ENCODE measurements around the gene DMXL2. TPM values are rescaled to one million over a fixed set of nuclear protein-coding genes. Genes with fewer than 3 reads are reported as not detected.

DMXL2 gene, protein sequence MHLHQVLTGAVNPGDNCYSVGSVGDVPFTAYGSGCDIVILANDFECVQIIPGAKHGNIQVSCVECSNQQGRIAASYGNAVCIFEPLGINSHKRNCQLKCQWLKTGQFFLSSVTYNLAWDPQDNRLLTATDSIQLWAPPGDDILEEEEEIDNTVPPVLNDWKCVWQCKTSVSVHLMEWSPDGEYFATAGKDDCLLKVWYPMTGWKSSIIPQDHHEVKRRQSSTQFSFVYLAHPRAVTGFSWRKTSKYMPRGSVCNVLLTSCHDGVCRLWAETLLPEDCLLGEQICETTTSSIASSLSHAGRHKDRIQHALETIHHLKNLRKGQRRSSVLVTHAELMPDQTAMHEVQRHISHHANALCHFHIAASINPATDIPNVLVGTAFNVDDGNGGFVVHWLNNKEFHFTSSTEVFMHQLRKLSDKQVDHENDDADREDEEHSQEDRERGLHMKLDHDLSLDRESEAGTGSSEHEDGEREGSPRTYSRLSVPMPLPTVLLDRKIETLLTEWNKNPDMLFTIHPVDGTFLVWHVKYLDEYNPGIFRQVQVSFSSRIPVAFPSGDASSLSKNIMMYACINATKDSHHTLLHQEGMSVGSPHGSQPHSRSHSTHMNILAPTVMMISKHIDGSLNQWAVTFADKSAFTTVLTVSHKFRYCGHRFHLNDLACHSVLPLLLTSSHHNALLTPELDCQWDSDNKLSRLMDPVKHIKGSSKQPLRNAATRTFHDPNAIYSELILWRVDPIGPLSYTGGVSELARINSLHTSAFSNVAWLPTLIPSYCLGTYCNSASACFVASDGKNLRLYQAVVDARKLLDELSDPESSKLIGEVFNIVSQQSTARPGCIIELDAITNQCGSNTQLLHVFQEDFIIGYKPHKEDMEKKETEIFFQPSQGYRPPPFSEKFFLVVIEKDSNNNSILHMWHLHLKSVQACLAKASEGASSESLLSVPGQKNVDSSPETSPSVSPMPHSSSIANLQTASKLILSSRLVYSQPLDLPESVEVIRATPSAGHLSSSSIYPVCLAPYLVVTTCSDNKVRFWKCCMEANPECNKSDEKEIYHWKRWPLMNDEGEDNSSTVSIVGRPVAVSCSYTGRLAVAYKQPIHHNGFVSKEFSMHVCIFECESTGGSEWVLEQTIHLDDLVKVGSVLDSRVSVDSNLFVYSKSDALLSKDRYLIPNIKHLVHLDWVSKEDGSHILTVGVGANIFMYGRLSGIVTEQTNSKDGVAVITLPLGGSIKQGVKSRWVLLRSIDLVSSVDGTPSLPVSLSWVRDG (N-terminal part only)
- 18.9 TPM for total RNA-seq
- polyA plus RNA-seq = 34.8 TPM
- long read RNA-seq, donor 1 = 0 reads
- long read RNA-seq, donor 2 = 0 reads
- long read RNA-seq, donor 3, partial matches to known transcripts = 0 of 2 reads
- long read RNA-seq, donor 3, other reads (novel, unspliced or antisense) = 0 of 2 reads
- long read RNA-seq, donor 4 = 0 reads
- long read RNA-seq, donor 5 = 0 reads
- long read RNA-seq, donor 6, partial matches to known transcripts = 5 of 5 reads
- long read RNA-seq, donor 6, other reads (novel, unspliced or antisense) = 0 of 5 reads
- long read RNA-seq, donor 7 = 0 reads
- long read RNA-seq, donor 8 = 0 reads
- long read RNA-seq, donor 9 = 0 reads
- long read RNA-seq, donor 10 = 0 reads

DNA sequence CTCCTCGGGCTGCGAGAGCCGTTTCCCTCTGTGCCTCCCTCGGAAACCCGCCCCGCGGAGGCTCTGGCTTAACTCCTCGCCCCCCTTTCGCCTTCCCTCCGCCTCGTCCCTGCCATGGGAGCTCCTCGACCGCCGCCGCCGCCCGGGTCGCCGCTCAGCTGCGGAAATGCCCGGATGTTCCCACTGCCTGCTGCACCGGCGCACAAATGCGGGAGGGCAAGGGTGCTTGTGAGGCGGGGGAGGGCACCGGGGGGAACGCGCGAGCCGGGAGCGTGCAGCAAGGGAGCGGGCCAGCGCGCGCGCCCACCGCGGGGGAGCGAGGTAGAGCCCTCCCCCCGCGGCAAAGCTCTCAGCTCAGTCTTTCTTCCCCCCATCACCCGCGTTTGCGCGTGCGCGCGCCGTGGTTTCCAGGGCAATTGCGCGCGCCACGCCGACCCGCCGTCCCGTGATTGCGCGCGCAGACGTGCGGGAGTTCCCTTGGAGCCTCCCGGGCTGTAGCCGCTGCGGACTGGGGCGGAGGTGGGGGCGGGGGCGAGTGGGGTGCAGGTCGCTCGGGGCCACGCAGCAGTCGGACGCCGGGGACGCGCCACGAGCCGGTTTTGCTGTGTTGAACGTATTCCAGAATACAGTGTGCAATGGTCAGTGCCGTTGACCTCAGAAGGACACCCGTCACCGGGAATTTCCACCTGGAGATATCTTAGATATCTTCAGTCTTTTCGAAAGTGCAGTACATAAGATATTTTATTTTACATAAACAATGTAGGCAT is at the start of gene DMXL2:
DMXL2 (minus strand) TSS at position 168 of the 767 bp plus-strand sequence. CDS start 226 bp downstream, outside the sequence.
- Histone ChIP-seq H3K27me3 (ENCODE audit: control insufficient read depth in 2 of 2, insufficient read depth in 1 of 2, low read length in 1 of 2) (no peaks in the 10 kb centered on the region), H3K4me1 (ENCODE audit: control insufficient read depth in 2 of 2, insufficient read depth in 2 of 2, low read length in 2 of 2) (peaks cover 3 to 8% of the 10 kb centered on the region in 2 donors), H3K4me3 (ENCODE audit: low read length in 2 of 2) (peak within 1 kb of the TSS; percentile 81 to 89), H3K27ac (ENCODE audit: low read depth in 1 of 2, low read length in 1 of 2) (peak within 1 kb of the TSS; percentile 77 to 78), H3K36me3 (ENCODE audit: control insufficient read depth in 2 of 2, insufficient read depth in 2 of 2, low read length in 1 of 2) (no peaks in the 10 kb centered on the region), H3K9me3 (ENCODE audit: control insufficient read depth in 2 of 2, insufficient read depth in 1 of 2, low read length in 1 of 2) (no peaks in the 10 kb centered on the region)
- DNase-seq (ENCODE audit: low read depth in 6 of 9, low spot score in 9 of 9) = peak; percentile 58 to 89 (median 75)
- under 1% methylated on average over 83 of the region's 83 CpGs for WGBS

DNA sequence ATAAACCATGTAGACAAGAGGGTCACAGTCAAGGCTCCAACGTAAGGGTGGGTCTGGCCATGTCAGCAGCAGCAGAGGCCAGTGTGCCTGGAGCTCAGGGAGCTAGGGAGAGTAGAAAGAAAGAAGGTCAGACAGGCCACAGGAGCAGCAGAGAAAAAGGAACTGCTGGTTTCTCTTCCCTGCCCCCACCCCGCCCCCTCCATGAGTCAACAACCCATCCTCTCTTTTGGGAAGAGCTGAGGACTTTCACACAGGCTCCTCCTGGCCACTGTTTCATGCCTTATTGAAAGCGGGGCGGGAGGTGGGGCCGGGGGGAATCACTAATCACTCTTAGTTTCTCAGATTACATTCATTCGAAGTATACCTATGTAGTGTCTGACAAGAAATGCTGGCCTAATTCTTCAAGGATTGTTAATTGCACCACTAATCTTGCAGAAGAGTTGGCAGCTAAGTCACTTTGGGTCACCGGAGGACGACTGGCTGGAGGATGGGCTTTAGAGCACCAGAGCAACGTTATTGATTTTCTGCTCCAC is 49.6 kb upstream of the DMXL2 start:
- H3K4me3 ChIP-seq (ENCODE audit: low read length in 2 of 2) = no peak overlapping the region
- no peaks in the 10 kb centered on the region for H3K27me3 ChIP-seq (ENCODE audit: control insufficient read depth in 2 of 2, insufficient read depth in 1 of 2, low read length in 1 of 2)
- no peaks in the 10 kb centered on the region for H3K9me3 ChIP-seq (ENCODE audit: control insufficient read depth in 2 of 2, insufficient read depth in 1 of 2, low read length in 1 of 2)
- H3K36me3 ChIP-seq (ENCODE audit: control insufficient read depth in 2 of 2, insufficient read depth in 2 of 2, low read length in 1 of 2) = no peaks in the 10 kb centered on the region
- H3K4me1 ChIP-seq (ENCODE audit: control insufficient read depth in 2 of 2, insufficient read depth in 2 of 2, low read length in 2 of 2) = no peaks in the 10 kb centered on the region
- no peak for DNase-seq (ENCODE audit: low read depth in 6 of 9, low spot score in 9 of 9)
- WGBS = 65% methylated on average over 9 of the region's 9 CpGs
- no peak overlapping the region for H3K27ac ChIP-seq (ENCODE audit: low read depth in 1 of 2, low read length in 1 of 2)

- Histone ChIP-seq H3K27me3 (ENCODE audit: control insufficient read depth in 2 of 2, insufficient read depth in 1 of 2, low read length in 1 of 2) (no peaks in the 10 kb centered on the region), H3K27ac (ENCODE audit: low read depth in 1 of 2, low read length in 1 of 2) (no peak overlapping the region), H3K36me3 (ENCODE audit: control insufficient read depth in 2 of 2, insufficient read depth in 2 of 2, low read length in 1 of 2) (no peaks in the 10 kb centered on the region), H3K4me1 (ENCODE audit: control insufficient read depth in 2 of 2, insufficient read depth in 2 of 2, low read length in 2 of 2) (no peaks in the 10 kb centered on the region), H3K4me3 (ENCODE audit: low read length in 2 of 2) (no peak overlapping the region), H3K9me3 (ENCODE audit: control insufficient read depth in 2 of 2, insufficient read depth in 1 of 2, low read length in 1 of 2) (no peaks in the 10 kb centered on the region)
- WGBS = 98% methylated on average over 2 of the region's 2 CpGs
- DNase-seq (ENCODE audit: low read depth in 6 of 9, low spot score in 9 of 9) = no peak
Observed at GRCh38 chr15:51669381-51669780, 46.8 kb upstream of the DMXL2 start.

DNA sequence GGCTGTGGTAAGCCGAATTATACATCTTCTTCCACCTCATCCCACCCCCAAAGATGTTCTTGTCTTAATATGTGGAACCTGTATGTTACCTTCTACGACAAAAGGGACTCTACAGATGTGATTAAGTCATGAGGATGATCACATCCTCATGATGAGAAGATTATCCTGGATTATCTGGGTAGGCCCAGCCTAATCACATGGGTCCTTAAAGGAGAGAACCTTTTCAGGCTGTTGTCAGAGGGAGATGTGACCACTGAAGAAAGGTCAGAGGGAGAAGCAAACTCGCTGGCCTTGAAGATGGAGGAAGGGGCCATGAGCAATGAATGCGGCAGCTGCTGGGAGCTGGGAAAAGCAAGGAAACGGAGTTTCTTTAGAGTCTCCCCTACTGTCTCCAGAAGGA is 45.9 kb upstream of the DMXL2 start:
- Histone ChIP-seq H3K9me3 (ENCODE audit: control insufficient read depth in 2 of 2, insufficient read depth in 1 of 2, low read length in 1 of 2) (no peaks in the 10 kb centered on the region), H3K36me3 (ENCODE audit: control insufficient read depth in 2 of 2, insufficient read depth in 2 of 2, low read length in 1 of 2) (no peaks in the 10 kb centered on the region), H3K4me1 (ENCODE audit: control insufficient read depth in 2 of 2, insufficient read depth in 2 of 2, low read length in 2 of 2) (no peaks in the 10 kb centered on the region), H3K27ac (ENCODE audit: low read depth in 1 of 2, low read length in 1 of 2) (no peak overlapping the region), H3K4me3 (ENCODE audit: low read length in 2 of 2) (no peak overlapping the region), H3K27me3 (ENCODE audit: control insufficient read depth in 2 of 2, insufficient read depth in 1 of 2, low read length in 1 of 2) (no peaks in the 10 kb centered on the region)
- DNase-seq (ENCODE audit: low read depth in 6 of 9, low spot score in 9 of 9) = no peak
- 96% methylated on average over 5 of the region's 5 CpGs for WGBS

- no peaks in the 10 kb centered on the region for H3K4me1 ChIP-seq (ENCODE audit: control insufficient read depth in 2 of 2, insufficient read depth in 2 of 2, low read length in 2 of 2)
- no peaks in the 10 kb centered on the region for H3K9me3 ChIP-seq (ENCODE audit: control insufficient read depth in 2 of 2, insufficient read depth in 1 of 2, low read length in 1 of 2)
- H3K27ac ChIP-seq (ENCODE audit: low read depth in 1 of 2, low read length in 1 of 2) = no peak overlapping the region
- peak in 2 of 9 donors; percentile 4 to 38 for DNase-seq (ENCODE audit: low read depth in 6 of 9, low spot score in 9 of 9)
- no peaks in the 10 kb centered on the region for H3K36me3 ChIP-seq (ENCODE audit: control insufficient read depth in 2 of 2, insufficient read depth in 2 of 2, low read length in 1 of 2)
- 20% methylated on average over 6 of the region's 6 CpGs for WGBS
- H3K27me3 ChIP-seq (ENCODE audit: control insufficient read depth in 2 of 2, insufficient read depth in 1 of 2, low read length in 1 of 2) = no peaks in the 10 kb centered on the region
- no peak overlapping the region for H3K4me3 ChIP-seq (ENCODE audit: low read length in 2 of 2)
Observed at GRCh38 chr15:51667478-51667877, 44.9 kb upstream of the DMXL2 start.

- Histone ChIP-seq H3K4me3 (ENCODE audit: low read length in 2 of 2) (no peak overlapping the region), H3K27me3 (ENCODE audit: control insufficient read depth in 2 of 2, insufficient read depth in 1 of 2, low read length in 1 of 2) (no peaks in the 10 kb centered on the region), H3K4me1 (ENCODE audit: control insufficient read depth in 2 of 2, insufficient read depth in 2 of 2, low read length in 2 of 2) (no peaks in the 10 kb centered on the region), H3K9me3 (ENCODE audit: control insufficient read depth in 2 of 2, insufficient read depth in 1 of 2, low read length in 1 of 2) (no peaks in the 10 kb centered on the region), H3K36me3 (ENCODE audit: control insufficient read depth in 2 of 2, insufficient read depth in 2 of 2, low read length in 1 of 2) (no peaks in the 10 kb centered on the region), H3K27ac (ENCODE audit: low read depth in 1 of 2, low read length in 1 of 2) (no peak overlapping the region)
- no peak for DNase-seq (ENCODE audit: low read depth in 6 of 9, low spot score in 9 of 9)
- WGBS = 97% methylated on average over 2 of the region's 2 CpGs
Observed at GRCh38 chr15:51661072-51661471, 38.5 kb upstream of the DMXL2 start.

GRCh38 chr15:51658664-51659063 is 36.1 kb upstream of the DMXL2 start:
- DNase-seq (ENCODE audit: low read depth in 6 of 9, low spot score in 9 of 9) = peak in 1 of 9 donors; percentile 6
- no peaks in the 10 kb centered on the region for H3K27me3 ChIP-seq (ENCODE audit: control insufficient read depth in 2 of 2, insufficient read depth in 1 of 2, low read length in 1 of 2)
- H3K4me1 ChIP-seq (ENCODE audit: control insufficient read depth in 2 of 2, insufficient read depth in 2 of 2, low read length in 2 of 2) = no peaks in the 10 kb centered on the region
- no peaks in the 10 kb centered on the region for H3K36me3 ChIP-seq (ENCODE audit: control insufficient read depth in 2 of 2, insufficient read depth in 2 of 2, low read length in 1 of 2)
- H3K27ac ChIP-seq (ENCODE audit: low read depth in 1 of 2, low read length in 1 of 2) = no peak overlapping the region
- no peak overlapping the region for H3K4me3 ChIP-seq (ENCODE audit: low read length in 2 of 2)
- H3K9me3 ChIP-seq (ENCODE audit: control insufficient read depth in 2 of 2, insufficient read depth in 1 of 2, low read length in 1 of 2) = no peaks in the 10 kb centered on the region
- 94% methylated on average over 3 of the region's 3 CpGs for WGBS

Measured in thymus (tissue), 14 donors.